Measurements from ENCODE around the gene GNB1L. TPM values are rescaled to one million over a fixed set of nuclear protein-coding genes. Genes with fewer than 3 reads are reported as not detected.

Gene GNB1L
- total and polyA plus RNA-seq, 9 of the 15 experiments (the other 6 are each of a cell fraction or from before 2014, with no cell fraction given) = 0.56 to 50.5 (median 10.2) TPM

DNA sequence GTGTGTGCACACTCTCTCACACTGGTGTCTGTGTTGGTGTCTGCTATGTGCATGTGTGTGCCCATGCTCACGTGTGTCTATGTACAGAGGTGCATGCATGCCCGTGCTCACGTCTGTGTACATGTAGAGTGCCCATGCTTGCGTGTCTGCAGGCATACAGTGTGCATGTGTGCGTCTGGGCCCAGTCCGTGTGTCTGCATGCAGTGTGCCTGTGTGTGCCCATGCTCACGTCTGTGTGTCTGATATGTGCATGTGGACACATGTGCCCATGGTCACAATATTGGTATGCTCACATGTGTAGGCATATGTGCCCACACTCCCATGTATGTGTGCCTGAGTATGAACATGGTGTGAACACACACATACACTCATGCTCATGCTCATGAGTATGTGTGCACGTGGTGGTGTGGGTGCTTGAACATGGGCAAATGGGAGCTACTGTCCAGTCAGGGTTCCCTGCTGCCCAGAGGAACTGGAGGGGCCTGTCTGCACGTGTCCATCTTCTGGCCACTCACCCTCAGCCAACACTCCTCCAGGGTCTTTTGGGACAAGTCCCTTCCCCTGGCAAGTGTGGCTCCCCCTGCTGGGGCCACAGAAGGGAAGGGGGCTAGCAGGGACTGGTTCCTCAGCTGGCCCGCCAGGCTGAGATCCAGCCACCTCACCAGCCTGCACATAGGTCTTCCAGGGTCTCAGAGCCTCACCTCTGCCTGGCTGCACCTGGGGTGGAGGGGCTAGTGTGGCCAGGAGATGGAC, 101.4 kb downstream of the GNB1L start (continued):
- TF ChIP-seq, protein P1, sequence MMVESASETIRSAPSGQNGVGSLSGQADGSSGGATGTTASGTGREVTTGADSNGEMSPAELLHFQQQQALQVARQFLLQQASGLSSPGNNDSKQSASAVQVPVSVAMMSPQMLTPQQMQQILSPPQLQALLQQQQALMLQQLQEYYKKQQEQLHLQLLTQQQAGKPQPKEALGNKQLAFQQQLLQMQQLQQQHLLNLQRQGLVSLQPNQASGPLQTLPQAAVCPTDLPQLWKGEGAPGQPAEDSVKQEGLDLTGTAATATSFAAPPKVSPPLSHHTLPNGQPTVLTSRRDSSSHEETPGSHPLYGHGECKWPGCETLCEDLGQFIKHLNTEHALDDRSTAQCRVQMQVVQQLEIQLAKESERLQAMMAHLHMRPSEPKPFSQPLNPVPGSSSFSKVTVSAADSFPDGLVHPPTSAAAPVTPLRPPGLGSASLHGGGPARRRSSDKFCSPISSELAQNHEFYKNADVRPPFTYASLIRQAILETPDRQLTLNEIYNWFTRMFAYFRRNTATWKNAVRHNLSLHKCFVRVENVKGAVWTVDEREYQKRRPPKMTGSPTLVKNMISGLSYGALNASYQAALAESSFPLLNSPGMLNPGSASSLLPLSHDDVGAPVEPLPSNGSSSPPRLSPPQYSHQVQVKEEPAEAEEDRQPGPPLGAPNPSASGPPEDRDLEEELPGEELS (CRISPR knock-in tag; IDR thresholded peaks at IDR 0.05; ENCODE audit: borderline replicate concordance) = no peak
- TF ChIP-seq KDM5B (IDR thresholded peaks at IDR 0.05; ENCODE audit: insufficient replicate concordance, low read depth, low read length) = peak; percentile 24
- TF ChIP-seq SMAD1 (IDR thresholded peaks at IDR 0.05; ENCODE audit: low read depth, low read length, partially characterized antibody) = no peak
- no peak for TF ChIP-seq ZNF224 (CRISPR knock-in tag; IDR thresholded peaks at IDR 0.05)
- 0 out of 2 replicates have a peak, but pooled peaks have one; percentile 35 for TF ChIP-seq ZNF77 (CRISPR knock-in tag; IDR thresholded peaks at IDR 0.05)
- TF ChIP-seq ZNF764 (CRISPR knock-in tag; IDR thresholded peaks at IDR 0.05; ENCODE audit: low read depth) = peak; percentile 80; the same call in 1 of the 2 replicates
- TF ChIP-seq ZC3H4 (CRISPR knock-in tag; IDR thresholded peaks at IDR 0.05; ENCODE audit: borderline replicate concordance) = no peak
- 0 out of 2 replicates have a peak, but pooled peaks have one; percentile 6 for TF ChIP-seq SPI1 (IDR thresholded peaks at IDR 0.05; ENCODE audit: borderline replicate concordance, low read depth, low read length)
- TF ChIP-seq ZBTB7A (IDR thresholded peaks at IDR 0.05; ENCODE audit: borderline replicate concordance, control insufficient read depth, low read depth, low read length) = peak; percentile 96
- 0 out of 4 replicates have a peak, but pooled peaks of 1 of the 2 experiments have one; percentile 30 for TF ChIP-seq RCOR1 (IDR thresholded peaks at IDR 0.05; ENCODE audit: borderline replicate concordance in 1 of 2, low read depth in 2 of 2, low read length in 2 of 2)
- peak; percentile 68 for TF ChIP-seq MYC (IDR thresholded peaks at IDR 0.05; ENCODE audit: low read depth, low read length)
- no peak for TF ChIP-seq MYC (CRISPR knock-in tag; IDR thresholded peaks at IDR 0.05; ENCODE audit: borderline replicate concordance, low read depth)
- TF ChIP-seq CEBPG (CRISPR knock-in tag; IDR thresholded peaks at IDR 0.05) = no peak
- no peak for TF ChIP-seq CEBPG (tag; conservative IDR thresholded peaks at IDR 0.05 in 1 of 2, IDR thresholded peaks at IDR 0.05 in 1 of 2)
- TF ChIP-seq, protein P2, sequence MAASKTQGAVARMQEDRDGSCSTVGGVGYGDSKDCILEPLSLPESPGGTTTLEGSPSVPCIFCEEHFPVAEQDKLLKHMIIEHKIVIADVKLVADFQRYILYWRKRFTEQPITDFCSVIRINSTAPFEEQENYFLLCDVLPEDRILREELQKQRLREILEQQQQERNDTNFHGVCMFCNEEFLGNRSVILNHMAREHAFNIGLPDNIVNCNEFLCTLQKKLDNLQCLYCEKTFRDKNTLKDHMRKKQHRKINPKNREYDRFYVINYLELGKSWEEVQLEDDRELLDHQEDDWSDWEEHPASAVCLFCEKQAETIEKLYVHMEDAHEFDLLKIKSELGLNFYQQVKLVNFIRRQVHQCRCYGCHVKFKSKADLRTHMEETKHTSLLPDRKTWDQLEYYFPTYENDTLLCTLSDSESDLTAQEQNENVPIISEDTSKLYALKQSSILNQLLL (CRISPR knock-in tag; IDR thresholded peaks at IDR 0.05; ENCODE audit: borderline replicate concordance) = 0 out of 2 replicates have a peak, but pooled peaks have one; percentile 47
- TF ChIP-seq PRMT5 (CRISPR knock-in tag; IDR thresholded peaks at IDR 0.05) = peak; percentile 28; the same call in 1 of the 2 replicates
- TF ChIP-seq, protein P3, sequence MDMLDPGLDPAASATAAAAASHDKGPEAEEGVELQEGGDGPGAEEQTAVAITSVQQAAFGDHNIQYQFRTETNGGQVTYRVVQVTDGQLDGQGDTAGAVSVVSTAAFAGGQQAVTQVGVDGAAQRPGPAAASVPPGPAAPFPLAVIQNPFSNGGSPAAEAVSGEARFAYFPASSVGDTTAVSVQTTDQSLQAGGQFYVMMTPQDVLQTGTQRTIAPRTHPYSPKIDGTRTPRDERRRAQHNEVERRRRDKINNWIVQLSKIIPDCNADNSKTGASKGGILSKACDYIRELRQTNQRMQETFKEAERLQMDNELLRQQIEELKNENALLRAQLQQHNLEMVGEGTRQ (CRISPR knock-in tag; IDR thresholded peaks at IDR 0.05) = peak; percentile 34; the same call in 1 of the 2 replicates
- 0 out of 2 replicates have a peak, but pooled peaks have one; percentile 30 for TF ChIP-seq ZNF583 (CRISPR knock-in tag; IDR thresholded peaks at IDR 0.05)
- TF ChIP-seq MTA3 (IDR thresholded peaks at IDR 0.05; ENCODE audit: borderline replicate concordance) = 0 out of 2 replicates have a peak, but pooled peaks have one; percentile 58
- TF ChIP-seq, protein P4, sequence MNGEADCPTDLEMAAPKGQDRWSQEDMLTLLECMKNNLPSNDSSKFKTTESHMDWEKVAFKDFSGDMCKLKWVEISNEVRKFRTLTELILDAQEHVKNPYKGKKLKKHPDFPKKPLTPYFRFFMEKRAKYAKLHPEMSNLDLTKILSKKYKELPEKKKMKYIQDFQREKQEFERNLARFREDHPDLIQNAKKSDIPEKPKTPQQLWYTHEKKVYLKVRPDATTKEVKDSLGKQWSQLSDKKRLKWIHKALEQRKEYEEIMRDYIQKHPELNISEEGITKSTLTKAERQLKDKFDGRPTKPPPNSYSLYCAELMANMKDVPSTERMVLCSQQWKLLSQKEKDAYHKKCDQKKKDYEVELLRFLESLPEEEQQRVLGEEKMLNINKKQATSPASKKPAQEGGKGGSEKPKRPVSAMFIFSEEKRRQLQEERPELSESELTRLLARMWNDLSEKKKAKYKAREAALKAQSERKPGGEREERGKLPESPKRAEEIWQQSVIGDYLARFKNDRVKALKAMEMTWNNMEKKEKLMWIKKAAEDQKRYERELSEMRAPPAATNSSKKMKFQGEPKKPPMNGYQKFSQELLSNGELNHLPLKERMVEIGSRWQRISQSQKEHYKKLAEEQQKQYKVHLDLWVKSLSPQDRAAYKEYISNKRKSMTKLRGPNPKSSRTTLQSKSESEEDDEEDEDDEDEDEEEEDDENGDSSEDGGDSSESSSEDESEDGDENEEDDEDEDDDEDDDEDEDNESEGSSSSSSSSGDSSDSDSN (IDR thresholded peaks at IDR 0.05; ENCODE audit: borderline replicate concordance in 1 of 2, low read depth in 2 of 2, low read length in 2 of 2) = peak in 1 of 2 experiments; percentile 39; a peak in 1 of 4 replicates
